NK-92 treated with Interleukin-12 subunit alpha and Interleukin-12 subunit beta, amount 100 ng/mL, for 24 hours (cell line): ENCODE measurements around the gene EFNA5.
"Not testable (repeated sequence)": the region's sequence is repeated elsewhere in the genome, so short reads cannot be mapped to it uniquely, and the experiment has no call there.

Experiments
- DNase-seq: peaks from one replicate; lab custom pipeline; 2025; lab: John Stamatoyannopoulos, UW

Gene EFNA5

DNA sequence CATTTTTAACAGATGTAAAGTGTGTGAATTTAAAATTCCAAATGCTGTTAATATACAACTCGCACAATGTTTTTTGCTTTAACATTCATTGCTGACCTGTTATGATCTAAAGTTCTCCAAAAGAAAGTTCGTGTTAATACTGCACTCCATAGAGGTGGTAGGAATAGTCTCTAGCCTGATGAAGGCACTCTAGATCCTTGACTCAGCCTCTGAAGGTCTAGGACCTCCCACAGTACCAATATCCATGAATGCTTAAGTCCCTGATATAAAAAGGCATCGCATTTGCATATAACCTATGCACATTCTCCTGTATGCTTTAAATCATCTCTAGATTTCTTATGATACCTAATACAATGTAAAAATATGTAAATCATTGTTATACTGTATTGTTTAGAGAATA lies 213.6 kb downstream of the EFNA5 start:
- DNase-seq: no peak

DNA sequence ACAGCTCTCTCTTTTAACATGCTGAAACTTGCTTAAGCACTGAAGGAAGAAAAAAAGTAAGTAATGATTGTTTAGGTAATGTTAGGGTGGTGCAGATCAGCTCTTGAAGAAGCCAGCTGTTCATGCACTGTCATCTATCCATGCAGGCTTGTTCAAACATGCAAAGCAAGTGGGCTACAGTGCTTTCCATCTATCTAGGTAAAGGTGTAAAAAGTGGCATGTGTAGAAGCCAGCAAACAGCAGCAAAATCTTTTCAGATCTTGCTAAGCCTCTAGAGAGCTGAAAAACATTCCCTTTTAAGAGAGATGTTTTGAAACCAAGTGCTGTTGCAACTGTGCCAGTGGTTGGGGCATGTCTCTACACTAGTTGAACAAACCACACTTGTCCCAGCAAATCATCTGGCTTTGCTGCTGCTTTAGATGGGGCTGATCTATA lies 214.4 kb downstream of the EFNA5 start:
- DNase-seq: no peak

DNA sequence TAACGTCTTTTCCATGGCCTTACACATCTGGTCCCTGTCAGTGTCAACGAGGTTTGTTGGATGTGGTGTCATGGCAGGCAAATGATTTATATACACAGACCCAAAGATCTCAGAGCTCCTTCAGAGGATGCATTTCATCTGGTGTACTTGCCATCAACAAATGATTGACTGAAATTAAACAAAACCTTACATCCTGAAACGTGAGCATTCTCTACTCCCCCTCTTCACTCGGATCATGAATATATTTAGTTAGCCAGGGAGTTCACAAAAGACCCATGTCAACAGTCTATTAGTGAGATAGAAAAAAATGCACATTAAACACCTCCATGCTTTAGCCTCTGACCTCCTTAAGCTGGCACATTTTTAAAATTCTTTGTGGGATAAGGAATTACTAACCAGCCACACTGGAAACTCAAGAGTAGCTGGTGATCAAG lies 215.6 kb downstream of the EFNA5 start:
- no peak for DNase-seq

DNA sequence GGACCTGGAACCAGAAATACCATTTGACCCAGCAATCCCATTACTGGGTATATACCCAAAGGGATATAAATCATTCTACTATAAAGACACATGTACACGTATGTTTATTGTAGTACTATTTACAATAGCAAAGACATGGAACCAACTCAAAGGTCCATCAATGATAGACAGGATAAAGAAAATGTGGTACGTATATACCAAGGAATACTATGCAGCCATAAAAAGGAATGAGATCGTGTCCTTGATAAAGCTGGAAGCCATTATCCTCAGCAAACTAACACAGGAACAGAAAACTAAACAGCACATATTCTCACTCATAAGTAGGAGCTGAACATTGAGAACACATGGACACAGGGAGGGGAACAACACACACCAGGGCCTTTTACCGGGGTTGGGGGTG lies 218.9 kb downstream of the EFNA5 start:
- DNase-seq: not testable (repeated sequence)

DNA sequence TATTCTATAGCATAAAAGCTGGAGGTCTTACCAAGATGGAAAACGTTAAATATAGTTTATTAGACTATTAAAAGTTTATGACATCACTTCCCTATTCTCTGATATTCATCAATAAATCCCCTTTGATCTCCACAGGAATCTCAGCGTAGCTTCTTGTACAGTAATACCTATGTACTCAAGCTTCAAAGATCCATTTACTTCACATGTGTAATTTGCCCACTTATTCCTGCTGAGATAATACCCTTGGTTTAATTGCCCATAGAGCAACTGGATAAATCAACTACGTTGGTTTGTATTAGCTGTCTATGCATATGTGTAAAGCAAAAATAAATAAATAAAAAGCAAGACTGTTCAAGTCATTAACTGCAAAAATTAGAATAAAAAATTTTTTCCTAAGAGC lies 219.7 kb downstream of the EFNA5 start:
- DNase-seq: no peak

DNA sequence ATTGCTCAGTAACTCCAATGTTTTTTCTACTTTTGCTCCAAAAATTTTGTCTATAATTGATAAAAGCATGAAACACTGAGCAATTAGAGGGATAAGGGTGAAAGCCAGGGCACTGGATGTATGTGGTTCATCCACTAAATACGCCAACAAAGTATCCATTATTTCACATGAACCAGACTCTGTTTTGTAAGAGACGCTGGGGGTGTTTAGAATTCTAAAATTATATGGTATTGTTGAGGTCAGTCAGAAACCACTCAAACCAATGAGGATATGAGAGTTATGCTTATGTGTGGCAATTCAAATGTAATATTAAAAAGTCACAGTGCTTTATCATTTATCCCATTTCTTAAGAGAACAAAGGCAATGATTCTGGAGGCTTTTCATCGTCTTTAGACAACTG lies 220.2 kb downstream of the EFNA5 start:
- no peak for DNase-seq

DNA sequence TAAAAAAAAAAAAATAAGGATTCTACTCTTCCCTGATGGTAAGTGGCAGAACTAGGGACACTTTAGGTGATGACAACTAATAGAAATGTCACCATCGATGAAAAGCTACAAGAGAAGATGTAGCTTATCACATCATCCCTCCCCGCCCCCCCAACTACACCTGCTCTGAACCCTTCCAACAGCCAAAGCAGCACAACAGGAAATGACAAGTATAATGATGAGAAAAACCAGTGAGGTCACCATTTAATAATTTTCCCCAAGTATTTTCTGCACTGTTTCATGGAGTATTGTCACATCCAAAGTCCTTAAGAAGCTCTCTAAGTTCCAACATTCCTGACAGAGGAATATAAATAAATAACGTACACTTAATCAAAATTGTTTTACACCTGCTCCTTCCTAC lies 221.4 kb downstream of the EFNA5 start:
- no peak for DNase-seq

DNA sequence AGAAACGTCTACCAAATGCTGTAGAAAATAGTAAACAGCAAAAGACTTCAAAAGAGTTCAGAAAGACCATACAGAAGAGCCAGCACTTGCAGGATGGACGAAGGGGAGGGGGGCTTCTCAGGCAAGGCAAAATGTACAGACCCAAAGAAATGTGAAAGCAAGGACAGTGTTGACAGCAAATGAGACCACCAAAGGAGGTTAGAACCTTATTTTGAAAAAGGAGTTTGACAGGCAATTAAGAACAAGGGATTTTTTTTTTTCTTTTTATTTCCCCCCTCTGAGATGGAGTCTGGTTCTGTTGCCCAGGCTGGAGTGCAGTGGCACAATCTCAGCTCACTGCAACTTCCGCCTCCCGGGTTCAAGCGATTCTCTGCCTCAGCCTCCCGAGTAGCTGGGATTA lies 223.2 kb downstream of the EFNA5 start:
- no peak for DNase-seq

DNA sequence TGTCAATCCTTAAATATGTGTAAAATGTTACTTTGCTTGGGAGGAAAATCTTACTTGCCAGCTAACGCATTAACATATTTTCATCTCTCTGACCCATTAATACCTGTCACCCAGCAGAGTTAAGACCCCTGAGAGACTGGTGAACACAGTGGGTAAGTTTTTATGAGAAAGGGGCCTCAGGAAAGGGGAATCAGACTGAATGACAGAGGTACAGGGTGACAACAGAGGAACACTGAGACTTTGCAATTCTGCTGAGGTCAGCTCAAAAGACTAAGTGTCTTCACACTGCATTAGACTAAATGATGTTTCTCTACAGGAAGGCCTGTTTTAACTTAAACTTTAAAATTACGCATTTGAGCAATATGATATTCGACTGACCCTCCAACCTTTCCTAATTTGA lies 223.8 kb downstream of the EFNA5 start:
- no peak for DNase-seq

DNA sequence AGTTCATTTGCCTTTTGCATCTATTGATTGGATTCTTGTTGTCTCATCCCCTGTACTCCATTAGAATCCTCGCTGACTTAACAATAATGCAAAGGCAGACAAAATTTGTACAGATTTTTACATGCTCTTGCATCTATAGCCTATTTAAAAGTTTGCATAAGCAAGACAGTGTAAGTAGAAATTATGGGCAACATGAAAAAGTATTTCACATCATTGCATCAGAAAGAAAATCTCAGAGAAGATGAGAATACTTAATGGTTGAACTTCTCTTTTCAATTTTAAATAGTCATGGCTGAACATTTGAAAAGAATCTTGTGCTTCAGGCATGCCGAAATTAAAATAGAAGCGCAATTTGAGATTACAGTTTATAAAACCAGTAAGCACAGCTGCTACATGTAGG lies 226.4 kb downstream of the EFNA5 start:
- no peak for DNase-seq

DNA sequence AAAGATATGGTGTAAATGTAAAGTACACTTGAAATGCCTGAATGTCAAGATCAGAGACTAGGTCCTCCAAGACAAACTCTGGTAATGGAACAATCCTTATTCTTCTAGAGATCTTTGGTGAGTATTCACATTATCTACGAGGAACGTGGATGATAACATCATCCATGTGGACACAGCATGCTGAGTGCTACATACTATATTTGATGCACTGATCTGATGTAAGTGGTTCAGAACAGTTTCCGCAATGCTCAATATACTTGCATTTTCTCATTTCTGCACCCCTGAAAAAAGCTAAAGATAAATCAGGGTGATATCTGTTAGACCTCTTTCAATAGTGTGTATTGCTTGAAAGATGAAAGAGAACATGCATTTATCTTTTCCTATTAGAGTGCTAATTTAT lies 226.8 kb downstream of the EFNA5 start:
- no peak for DNase-seq

DNA sequence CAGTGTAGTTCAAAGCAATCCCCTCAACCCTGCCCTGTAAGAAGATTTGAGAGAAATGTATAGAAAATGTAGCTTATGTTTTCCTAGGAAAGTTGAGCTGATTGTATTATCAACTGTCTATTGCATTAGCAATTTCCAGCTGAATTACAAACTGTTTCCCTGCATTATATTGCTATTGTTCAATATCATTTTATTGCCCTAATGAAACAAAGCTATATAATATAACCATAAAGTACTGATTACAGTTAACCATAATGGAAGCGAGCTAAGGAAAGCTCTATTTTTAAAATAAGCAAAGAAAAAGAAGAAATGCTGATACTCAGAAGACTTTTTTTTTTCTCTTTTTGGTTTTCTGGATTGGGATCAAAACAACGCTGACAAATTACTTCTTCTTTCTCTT lies 228.3 kb downstream of the EFNA5 start:
- no peak for DNase-seq

DNA sequence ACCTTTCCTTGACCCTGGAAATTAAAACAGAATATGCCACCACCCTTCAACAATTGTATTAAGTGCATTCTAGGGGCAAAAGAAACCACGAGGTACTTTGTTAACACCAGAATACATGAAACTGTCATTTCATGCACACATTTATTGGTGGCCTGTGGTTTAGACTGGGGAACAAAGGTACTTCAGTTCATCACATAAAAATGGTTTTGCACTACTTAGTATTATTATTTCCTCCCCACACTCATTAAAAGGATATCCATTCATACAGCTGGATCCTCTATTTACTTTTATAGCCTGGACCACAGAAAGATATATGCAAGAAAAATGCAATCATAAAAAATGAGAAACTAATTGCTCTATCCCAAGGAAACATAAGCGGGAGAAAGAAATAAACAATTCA lies 230.9 kb downstream of the EFNA5 start:
- no peak for DNase-seq

DNA sequence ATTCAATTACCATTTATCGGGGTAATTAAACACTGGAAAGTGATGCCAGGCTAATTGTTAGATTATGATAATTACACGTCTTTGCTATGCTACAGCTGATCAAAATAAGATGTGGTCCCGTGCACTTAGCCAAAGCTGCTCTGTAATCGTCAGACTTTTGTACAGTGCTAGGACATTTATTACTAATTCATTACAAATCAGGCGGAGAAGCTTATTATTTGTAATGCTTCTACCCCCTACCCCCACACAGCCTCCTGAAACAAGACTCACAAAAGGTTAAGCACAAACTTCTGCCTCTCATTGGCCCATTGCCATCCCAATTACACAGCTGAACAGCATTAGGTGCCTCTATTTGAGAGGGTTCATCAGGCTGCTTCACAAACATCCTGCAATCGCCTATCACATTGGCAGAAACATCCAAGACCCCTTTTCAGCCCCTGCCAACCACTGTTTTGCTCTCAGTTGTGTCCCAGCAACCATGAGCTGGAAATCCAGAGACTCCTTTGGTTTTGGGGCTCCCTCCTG lies 232.7 kb downstream of the EFNA5 start:
- DNase-seq: no peak

DNA sequence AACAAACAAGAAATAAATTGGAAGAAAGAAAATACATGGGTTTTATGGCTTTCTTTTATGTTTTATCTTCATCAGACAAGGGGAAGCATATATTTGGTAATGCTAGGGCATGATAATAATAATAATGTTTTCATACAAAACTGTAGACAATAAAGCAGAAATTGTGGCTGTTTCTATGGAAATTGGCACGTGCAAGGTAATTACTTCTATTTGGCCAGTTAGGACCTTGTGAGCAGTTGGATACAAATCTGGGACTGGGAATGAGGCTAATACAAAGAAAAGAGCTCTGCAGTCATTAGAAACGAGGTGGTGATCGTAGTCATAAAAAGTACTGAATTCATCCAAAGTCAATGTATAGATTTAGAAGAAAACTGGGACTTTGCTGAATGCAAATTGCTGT lies 233.6 kb downstream of the EFNA5 start:
- DNase-seq: no peak

DNA sequence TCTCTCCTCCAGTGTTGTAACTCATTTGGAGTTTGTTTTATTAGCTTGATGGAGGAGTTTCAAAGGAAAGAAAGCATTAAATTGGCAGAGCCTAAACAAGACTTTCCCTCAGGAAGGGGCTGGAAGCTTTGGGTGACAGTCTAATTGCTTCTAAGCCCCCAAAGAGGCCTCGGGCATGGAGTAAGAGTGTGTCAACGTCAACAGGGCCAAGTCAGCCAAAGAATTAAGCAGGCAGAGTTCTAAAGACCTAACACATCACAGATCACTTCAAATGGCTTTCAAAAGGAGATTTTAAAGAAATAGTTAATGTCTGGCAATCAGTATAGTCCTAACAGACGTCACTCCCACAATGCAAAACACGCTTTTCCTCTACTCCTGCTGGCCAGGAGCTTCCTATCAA lies 234.5 kb downstream of the EFNA5 start:
- no peak for DNase-seq

DNA sequence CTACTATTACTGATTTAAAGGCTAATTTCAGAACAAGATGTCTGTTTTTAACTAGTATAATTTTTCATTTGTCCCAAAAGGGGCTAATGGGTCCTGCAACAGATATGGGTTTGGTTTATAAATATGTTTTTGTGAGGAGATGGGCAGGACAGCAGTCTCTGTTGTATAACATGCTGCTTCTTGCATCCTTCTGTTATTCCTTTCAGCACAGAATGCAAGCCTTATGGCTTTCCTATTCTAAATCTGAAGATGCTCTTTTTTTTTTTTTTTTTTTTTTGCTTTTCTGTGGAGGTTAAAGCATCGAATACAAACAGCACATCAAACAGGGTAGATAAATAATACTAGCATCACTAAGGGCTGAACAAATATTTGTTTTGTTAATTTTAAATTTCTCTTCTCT lies 235.7 kb downstream of the EFNA5 start:
- DNase-seq: no peak

DNA sequence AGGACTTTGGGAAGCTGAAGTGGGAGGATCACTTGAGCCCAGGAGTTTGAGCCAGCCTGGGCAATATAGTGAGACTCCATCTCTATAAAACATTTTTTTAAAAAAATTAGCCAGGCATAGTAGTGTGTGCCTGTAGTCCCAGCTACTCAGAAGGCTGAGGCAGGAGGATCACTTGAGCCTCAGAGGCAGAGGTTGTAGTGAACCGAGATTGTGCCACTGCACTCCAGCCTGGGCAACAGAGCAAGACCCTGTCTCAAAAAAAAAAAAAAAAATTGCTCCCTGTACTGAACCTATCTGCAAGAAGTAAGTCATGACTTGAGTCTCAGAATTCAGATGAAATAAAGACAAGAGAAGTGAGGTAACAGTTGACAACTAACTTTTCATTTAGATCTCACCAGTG lies 237.1 kb downstream of the EFNA5 start:
- not testable (repeated sequence) for DNase-seq

DNA sequence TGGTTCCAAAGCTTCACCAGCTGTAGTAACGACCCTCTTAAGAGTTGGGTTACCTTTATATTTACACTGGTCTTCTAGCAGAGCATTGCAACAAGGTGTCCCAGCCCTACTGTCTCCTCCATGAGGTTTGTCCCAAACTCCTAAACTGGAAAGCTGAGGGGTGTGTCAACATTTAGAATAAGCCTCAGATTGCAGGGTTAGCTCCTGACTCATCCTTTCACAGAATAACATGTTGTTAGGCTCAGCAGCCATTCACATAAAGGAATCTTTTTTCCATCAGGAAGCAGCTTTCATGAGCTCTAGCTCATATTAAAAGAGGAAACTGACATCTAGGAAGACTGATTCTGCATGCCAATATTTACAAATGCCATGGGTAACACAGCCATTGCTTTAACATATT lies 238.7 kb downstream of the EFNA5 start:
- no peak for DNase-seq

DNA sequence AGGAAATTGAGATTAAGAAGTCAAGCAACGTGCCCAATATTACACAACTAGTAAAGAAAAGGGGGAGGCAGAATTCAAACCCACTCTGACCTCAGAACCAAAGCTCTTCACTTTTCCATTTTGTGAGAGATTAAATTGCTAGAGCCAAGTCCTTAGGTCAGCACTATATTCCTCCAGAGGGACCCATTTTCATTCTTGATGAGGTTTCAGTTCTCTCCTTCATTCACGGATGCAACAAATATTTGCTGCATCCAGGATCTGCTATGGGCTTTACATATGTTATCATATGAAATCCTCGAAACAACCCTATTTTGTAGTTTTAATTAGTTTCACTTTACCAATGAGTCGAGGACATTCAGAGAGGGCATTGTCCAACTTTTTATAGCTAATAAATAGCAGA lies 239.2 kb downstream of the EFNA5 start:
- no peak for DNase-seq

DNA sequence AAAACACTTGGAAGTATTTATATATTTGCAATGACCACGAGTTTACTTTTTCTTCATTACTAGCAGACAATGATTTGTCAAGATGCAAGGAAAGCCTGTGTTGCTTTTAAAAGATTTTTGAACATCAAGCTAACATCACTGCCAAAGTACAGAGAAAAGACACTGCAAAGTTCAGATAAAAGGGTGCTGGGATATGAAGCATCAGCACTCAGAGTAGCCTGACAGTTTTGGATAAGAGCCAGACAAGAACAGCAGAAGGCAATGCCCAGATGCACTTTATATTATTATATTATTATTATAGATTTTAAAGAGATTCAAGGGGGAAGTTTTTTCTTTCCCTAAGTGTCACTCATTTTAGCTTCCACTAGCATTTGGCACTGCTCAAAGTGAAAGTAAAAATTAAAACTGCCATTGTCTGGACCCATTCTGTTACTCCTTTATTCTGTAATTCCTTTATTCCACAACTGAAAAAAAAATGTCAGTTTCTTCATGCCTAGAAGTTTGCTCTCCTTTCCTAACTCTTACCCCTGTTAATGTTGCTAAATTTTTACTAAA lies 240.6 kb downstream of the EFNA5 start:
- no peak for DNase-seq

DNA sequence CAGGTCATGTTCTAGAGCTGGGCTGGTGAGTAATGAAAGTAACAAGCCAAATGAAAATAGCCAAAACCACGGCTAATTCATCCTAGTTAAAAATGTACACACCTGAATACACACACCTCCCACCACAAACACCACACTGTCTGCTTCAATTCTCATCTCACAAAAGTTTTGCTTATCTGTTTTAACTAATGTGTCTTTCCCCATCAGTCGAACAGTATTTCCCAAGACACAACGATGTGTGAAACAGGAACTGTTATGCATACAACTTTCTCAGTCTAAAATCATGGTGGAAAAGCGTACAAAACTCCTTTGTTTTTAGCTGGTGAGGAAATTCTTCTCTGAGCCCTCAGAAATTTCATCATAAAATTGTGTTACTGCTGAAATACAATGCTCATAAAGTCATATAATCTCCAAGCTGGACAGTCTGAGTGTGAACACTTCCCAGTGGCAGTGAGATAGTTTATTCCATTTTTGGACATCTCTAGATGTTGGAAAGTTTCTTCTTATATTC lies 242.4 kb downstream of the EFNA5 start:
- DNase-seq: no peak

DNA sequence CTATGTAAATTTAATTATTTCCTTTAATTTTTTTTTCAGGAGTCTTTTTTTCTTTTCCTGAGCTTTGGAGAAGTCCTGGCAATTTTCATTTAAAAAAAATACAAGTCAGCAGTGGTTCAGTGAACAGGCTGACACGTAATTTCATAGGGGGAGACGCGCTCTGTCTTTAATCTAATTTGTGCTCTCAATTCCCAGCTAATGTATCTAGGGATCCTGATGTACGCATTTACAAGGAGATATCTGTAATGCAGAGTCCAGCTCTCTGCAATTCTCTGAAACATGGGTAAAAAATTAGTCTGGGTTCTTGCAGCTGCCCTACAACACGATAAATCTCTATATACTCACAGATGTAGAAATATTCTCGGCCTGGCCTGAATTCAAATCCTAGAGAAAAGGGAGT lies 243.9 kb downstream of the EFNA5 start:
- DNase-seq: no peak

DNA sequence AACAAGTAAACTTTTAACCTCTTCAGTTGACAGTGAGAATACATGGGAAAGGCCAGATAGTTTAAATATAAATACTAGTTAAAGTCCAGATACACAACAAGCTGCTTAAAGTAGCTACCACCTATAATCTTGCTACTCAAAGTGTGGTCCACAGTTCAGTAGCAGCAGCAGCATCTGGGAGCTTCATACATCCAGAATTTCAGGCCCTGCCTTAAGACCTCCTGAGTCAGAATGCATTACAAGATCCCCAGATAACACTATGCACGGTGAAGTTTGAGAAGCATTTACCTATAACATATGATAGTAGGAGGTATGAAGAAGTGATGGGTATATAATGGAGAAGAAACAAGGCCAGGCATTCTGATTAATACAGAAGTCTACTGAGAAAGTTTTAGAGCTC lies 244.5 kb downstream of the EFNA5 start:
- DNase-seq: no peak
